NCI-H128 (cell line): ENCODE results near the gene ETFB.

ENCODE experiments used
- DNase-seq: peaks from one replicate; lab custom pipeline; 2025; ENCODE audit not compliant: unreplicated experiment; lab: John Stamatoyannopoulos, UW

The ETFB gene

DNA sequence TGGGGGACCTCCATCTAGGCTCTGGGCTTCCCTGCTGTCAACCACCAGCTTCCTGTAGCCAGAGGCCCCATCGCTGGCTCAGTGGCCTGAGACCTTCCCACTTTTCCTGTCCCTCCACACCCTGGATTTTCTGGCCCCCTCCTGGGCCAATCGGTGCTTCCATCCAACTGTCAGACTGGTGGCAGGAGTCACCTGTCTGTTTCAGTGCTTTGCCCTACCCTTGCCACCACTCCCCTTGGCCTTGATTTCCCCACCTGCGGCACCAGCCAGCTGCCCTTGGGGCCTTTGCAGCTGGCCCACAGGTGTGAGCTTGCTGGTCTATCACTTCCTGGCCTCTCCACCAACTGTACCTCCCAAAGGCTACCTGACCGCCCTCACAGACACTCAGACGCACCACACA, 36.8 kb downstream of the ETFB start:
- DNase-seq: no peak

DNA sequence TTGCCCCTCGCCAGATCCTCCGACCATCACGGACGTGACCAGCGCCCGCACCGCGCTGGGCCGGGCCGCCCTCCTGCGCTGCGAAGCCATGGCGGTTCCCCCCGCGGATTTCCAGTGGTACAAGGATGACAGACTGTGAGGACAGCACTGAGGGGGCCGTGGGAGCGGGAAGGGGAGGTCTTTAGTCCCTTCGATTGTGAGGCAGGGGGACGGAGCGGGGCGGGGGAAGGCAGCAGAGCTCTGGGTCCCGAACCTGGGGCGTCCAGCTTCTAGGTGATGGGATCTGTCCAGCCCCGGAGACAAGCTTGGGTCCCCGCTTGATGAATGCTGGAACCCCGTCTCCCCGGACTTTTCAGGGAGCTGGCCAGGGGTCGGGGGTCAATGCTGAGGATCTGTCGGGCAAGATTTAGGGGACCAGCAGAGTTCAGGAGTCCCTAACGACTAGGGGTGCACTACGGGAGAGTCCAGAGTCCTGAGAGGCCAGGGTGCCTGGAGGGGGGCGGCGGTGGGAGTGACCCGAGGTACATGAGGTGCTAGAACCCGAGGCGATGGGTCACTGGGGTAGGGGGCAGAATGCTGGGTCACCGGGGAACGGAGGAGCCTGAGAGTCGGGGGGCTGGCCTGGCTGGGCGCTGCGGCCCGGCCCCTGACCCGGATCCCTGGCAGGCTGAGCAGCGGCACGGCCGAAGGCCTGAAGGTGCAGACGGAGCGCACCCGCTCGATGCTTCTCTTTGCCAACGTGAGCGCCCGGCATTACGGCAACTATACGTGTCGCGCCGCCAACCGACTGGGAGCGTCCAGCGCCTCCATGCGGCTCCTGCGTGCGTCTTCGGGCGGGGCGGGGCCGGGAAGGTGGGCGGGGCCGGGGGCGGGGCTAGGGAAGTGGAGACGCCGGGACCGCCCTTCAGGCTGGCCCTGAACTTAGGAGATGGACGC, 38.9 kb downstream of the ETFB start:
- no peak for DNase-seq

DNA sequence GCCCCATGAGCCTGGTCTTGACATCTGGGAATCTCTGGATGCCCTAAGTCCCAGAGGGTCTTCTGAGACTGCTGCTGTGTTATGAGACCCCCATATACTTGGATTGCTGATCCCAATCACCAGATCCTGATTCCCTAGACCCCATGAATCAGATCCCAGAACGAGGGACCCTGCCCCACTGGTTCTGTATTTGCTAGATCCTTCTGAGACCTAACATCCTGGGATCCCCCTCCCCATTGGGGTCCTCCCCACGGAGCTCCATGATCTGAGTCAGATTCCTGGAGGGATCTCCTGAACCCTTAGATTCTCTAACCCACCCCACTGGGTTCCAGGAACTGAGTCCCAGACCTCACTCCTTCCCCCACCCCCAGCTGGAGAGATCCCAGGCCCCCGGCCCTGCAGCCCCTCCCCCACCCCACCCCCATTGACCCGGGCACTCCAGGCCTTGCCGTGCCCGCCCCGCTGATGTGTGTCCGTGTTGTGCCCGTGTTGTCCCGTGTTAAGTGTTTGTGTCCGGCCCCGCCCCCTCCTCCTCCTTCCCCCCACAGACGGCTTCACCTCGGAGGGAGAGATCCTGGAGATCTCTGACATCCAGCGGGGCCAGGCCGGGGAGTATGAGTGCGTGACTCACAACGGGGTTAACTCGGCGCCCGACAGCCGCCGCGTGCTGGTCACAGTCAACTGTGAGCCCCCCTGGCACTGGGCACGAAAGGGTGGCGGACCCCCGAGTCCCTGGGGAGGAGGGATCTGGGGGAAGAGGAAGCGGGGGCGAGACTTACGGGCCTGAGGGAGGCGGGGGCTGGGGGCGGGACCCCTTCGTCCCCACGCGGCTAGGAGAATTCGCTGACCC, 39.7 kb downstream of the ETFB start:
- no peak for DNase-seq

DNA sequence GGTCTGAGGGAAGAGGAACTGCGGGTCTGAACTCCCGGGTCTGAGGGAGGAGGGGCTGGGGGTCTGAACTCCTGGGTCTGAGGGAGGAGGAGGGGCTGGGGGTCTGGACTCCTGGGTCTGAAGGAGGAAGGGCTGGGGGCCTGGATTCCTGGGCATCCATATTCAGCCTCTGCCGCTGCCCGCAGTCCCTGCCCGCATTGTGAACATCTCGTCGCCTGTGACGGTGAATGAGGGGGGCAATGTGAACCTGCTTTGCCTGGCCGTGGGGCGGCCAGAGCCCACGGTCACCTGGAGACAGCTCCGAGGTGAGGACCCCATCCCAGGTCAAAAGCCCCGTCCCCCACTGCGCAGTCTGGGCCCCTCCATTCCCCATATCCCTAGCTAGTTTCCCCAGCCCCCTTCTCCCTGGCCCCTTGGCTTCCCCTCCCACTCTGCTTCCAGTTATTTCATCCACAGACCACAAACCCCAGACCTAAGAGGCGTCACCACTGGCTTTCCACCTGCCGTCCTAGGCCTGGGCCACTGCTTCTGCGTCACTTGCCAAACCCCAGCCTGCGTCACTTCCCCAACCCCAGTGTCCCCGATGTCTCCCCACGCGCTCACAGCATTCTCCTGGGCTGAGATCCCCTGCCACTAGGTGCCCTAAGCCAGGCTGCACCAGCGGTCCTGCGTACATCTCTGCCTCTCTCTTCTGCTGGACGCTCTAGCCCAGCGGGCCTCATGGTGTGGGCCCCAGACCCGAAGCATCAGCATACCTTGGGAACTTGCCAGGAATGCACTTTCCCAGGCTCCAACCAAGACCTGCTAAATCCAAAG, 40.8 kb downstream of the ETFB start:
- no peak for DNase-seq

DNA sequence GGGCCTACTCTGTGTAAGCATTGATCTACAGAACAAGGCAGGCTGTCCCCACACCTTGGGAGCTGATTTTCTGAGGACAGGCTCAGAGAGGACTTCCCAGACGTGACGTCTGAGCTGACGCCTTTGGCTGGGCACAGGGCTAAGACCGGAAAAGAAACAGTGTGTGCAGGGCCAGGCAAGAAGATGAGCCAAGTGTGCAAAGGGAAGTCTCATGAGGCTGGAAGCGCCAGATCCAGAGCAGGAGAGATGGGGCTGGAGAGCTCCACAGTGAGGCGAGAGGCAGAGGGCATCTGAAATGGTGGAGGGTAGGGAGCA, 42.1 kb downstream of the ETFB start:
- no peak for DNase-seq

DNA sequence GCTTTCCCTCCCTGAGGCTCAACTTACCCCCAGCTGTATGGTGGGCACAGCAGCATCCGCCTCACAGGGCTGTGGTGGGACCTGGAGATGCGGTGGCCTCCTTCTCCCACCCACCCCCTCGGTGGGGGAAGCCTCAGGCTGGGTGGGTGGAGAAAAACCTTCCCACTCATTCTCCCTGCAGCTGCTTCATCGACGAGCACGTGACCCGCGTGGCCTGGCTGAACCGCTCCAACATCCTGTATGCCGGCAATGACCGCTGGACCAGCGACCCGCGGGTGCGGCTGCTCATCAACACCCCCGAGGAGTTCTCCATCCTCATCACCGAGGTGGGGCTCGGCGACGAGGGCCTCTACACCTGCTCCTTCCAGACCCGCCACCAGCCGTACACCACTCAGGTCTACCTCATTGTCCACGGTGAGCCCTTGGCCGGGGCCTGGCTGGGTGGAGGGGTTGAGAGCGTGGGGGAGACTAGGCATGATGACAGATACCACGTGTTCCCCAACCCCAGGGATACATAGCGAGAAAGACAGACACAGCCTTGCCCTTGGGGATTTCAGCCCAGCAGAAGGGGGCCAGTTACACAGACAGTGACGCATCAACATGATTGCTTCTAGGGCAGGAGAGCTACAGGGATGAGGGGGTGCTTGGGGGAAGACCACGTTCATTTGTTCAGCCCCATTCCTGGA, 42.6 kb downstream of the ETFB start:
- DNase-seq: no peak

DNA sequence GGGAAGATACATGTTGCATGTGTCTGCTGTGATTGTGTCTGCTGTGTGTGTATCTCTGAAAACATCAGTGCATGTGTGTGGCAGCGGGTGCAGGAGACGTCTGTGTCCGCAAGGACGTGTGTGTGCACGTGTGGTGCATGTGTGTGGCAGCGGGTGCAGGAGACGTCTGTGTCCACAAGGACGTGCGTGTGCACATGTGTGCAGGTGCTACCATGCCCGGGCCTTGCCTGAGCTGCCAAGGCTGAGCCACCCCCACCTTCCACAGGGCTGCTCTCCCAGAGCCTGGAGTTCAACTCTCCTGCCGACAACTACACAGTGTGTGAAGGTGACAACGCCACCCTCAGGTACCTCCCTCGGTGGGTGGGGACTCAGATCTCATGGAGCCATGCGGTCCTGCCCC, 44.4 kb downstream of the ETFB start:
- DNase-seq: no peak

DNA sequence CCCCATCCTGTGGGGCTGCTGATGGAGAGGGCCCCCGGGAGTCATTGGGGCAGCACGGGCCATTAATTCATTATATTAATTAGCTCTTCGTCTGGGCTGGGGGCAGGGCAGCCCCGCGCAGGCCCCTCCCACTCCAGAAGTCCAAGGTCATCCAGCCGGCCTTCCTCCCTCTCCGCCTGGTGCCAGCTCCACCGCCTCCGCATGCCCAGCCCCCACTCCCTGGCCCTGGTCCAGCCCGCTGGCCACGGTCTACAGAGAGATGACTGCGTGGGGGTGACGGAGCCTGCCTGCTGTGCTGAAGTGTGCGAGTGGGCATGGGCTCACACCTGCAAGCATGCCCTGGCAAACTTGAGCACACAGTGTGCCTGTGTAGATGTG, 45.9 kb downstream of the ETFB start:
- DNase-seq: no peak

DNA sequence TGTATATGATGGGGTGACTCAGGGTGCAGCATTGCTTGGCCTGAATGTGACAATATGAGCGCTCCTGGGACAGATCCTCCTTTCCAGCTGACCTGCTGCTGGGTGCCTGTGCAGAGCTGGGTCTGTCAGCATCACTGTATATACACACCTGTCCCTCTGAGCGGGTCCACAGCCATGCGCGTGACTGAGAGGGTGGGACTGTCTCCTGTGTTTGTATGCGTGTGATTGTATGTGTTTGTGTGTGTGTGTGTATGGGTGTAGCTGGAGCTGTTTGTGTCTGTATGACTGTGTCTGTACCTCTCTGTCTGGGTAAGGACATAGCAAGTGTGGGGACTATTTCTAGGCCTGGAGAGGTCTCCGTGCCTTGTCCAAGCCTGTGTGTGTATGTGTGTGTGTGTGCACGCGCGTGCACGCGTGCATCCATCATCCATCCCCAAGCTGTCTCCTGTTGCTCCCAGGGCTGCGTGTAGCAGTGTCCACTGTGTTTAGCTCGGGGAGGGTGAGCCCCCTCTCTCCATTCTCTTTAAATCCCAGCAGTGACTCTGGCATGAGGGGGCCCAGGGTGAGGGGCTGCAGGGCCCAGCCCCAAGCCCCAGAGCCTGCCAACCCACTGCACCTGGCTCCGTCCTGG, 46.4 kb downstream of the ETFB start:
- no peak for DNase-seq

DNA sequence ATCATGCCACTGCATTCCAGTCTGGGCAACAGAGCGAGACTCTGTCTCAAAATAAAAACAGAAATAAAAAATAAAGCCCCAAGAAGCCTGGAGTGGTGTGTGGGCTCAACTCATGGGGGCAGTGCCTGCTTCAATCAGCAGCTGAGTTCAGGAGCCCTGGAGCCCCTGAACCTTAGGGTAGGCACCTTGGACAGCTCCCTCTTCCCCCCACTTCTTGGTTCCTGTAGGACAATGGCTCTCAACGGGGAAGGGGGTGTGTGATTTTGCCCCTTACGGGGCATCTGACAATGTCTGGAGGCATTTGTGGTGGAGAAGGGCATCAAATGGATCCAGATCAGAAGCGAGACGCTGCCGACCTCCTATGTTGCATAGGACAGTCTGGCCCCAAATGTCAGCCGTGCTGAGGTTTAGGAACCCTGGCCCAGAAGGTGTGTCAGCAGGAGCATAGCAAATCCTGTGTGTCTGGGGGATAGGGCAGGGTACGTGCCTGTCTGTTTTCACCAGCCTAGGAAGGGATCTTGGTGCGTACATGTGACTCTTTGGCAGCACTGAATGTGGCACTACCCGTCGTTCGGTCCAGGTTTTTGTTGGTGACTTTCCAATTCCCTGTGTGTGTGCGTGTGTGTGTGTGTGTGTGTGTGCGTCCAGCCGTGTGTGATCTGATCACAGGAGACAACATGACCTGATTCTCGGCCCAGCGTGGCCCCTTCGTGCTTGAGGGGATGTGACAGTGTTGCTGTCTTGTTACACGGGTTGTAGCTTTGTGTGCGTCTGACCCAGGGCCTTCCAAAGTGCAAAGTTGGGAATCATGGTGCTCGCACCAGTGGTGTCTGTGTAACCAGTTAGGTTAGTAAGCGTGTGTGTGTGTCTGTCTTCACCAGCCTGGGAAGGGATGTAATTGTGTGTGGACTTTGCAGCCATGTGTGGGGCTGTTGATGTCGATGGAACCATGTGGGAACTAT, 47.2 kb downstream of the ETFB start:
- no peak for DNase-seq

DNA sequence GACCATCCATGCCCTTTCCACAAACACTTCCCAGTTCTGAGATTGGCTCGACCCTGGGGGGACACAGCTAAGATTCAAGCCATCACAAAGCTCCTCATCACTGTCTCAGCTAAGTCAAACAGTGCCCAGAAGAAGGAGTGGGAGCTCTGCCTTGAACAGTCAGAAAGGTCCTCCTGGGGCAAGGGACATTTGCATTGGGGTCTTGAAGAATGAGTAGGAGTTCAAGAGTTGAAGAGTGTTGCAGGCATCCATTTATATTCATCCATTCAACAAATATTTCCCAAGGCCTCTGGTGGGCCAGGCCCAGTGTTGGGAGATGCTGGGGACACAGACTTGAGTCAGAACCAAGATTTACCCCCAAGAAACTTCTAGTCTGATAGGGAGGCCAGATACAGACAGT, 48.2 kb downstream of the ETFB start:
- no peak for DNase-seq

DNA sequence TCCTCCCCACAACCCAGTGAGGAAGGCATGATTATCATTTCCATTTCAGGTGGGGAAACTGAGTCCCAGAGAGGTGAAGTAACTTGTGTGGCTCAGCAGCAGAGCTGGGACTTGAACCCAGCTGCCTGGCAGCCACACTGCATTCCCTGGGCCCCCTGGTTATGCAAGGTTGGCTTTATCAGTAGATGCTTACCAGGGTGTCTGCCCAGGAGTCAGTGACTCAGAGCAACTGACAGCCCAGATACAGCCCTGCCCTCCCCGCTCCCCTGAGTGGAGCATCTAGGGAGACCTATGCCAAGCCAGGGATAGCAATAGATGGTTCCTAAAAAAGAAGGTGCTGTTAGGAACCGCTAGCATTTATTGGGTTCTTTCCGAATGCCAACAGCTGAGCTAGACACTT, 48.8 kb downstream of the ETFB start:
- DNase-seq: no peak

DNA sequence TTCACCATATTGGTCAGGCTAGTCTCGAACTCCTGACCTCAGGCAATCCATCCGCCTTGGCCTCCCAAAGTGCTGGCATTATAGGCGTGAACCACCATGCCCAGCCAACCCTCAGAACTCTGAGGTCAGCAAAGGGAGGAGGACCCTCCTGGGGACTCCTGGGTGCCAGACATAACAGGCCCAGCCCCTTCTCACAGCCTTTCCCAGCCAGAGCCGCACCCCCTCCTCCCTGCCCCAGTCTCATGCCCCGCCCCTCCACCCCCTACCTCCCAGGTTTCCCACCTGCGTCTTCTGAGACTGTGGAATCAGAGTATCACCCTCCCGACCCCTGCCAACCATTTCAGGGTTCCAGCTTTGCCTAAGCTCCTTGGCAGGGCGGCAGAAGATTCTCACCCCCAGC, 49.5 kb downstream of the ETFB start:
- DNase-seq: no peak

DNA sequence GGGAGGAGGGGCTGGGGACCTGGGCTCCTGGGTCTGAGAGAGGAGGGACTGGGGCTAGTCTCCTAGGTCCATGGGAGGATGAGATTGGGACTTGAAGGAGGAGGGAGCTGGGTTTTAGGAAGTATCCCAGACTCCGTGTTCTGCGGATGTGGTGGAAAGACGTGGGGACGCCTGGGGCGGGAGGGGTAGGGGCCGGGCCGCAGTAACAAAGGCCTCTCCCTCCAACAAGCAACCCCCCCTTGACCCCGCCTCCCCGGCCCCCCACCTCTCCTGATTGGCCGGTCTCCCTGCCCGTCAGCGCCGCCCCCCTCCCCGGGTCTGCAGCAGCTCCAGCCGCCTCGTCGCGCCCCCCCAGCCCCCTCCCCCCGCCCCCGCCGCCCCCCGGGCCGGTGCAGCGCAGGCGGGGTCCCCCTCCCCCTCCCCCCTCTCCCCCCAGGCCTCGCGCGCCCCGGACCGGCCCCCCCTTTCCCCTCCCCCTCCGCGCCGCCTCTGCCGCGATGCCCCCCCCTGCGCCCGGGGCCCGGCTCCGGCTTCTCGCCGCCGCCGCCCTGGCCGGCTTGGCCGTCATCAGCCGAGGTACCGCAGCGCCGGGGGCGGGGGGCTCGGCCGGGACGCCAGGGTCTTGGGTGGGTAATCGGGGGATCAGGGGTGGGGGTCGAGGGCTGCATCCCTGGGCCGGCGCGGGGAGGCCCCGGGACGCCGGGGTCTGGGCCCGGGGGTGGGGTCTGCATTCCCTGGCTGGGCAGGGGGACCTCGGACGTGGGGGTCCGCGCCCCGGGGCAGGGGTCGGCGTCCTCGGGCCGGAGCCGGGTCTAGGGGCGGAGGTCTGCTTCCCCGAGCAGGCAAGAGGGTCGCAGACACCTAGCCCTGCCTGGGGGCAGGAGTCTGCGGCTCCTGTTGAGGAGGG, 54.6 kb downstream of the ETFB start, which contains the start of gene IGLON5:
TSS of gene IGLON5 (plus strand) at position 294 of the 907 bp plus-strand sequence. CDS start at position 498, 204 bp downstream.
- DNase-seq: no peak

DNA sequence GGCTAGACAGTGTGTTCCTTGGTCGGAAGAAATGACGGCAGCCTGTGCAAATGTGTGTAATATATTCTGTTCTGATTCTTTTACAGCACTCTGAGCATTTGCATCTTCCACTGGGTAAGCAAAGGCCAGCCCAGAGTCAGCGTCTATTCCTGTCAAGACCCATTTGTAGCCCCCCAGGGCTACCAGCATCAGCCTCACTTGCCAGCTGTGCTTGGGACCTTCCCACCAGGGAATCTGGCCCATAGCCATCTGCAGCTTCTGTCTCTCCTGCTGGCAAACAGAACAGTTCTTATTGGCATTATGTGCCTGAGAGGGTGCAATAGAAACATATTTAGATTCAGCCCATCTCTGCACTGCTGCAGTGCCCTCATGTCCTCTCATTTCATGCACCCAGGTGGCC, 60.7 kb downstream of the ETFB start:
- no peak for DNase-seq

DNA sequence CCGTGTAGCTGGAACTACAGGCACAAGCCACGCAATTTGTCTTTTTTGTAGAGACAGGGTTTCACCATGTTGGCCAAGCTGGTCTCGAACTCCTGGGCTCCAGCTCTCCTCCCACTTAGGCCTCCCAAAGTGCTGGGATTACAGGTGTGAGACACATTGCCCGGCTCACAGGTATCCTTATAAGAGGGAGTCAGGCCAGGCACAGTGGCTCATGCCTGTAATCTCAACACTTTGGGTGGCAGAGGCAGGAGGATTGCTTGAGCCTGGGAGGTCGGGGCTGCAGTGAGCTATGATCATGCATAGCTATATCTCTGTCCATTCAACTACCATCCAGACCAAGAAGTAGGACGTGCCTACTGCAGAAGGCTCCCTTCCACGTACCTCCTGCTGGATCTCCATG, 64.9 kb downstream of the ETFB start:
- DNase-seq: no peak

DNA sequence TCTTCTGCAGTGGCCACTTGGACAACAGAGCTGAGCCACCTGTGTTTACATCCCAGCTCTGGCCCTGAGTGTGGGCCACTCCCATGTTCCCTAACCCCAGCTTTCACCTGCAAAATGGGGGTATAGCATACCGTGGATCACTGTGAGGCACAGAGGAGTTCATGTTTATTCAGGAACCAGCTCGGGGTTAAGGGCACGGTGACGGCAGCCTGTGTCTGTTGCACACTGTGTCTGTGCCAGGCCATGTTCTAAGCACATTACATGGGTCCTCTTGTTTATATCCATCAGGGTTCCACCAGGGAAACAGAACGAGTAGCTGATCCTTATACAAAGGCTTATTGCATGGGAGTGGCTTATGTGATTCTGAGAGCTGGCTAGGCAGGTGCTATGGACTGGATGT, 68.8 kb downstream of the ETFB start:
- DNase-seq: no peak
